ENCODE measurements around the gene PKHD1. TPM values are rescaled to one million over a fixed set of nuclear protein-coding genes. Genes with fewer than 3 reads are reported as not detected.

PKHD1 gene
- total and polyA plus RNA-seq, 9 donors: 0.01 to 0.12 (median 0.05) TPM; not detected in 3

- no peak for DNase-seq
- WGBS, 3 donors: 72 to 85% (median 73%) methylated on average over 6 of the region's 6 CpGs
- Histone ChIP-seq H3K9me3 (no peaks in the 10 kb centered on the region), H3K36me3 (no peaks in the 10 kb centered on the region), H3K27me3 (no peaks in the 10 kb centered on the region), H3K27ac (no peak overlapping the region), H3K4me1 (ENCODE audit: insufficient read depth) (no peaks in the 10 kb centered on the region), H3K4me3 (no peak overlapping the region)
- TF ChIP-seq CTCF (IDR thresholded peaks at IDR 0.05) (no peak), EP300 (IDR thresholded peaks at IDR 0.05) (no peak), POLR2A (IDR thresholded peaks at IDR 0.05) (no peak)
- intact Hi-C loops (cut with DNase I): no loop called here
Observed at GRCh38 chr6:51737580-51738360, 349.6 kb downstream of the PKHD1 start.

GRCh38 chr6:51725155-51725554 lies 362.3 kb downstream of the PKHD1 start:
- intact Hi-C loops (cut with DNase I): no loop called here
- no peak overlapping the region for H3K27ac ChIP-seq

GRCh38 chr6:51720327-51720726 lies 367.1 kb downstream of the PKHD1 start:
- no peak overlapping the region for H3K4me3 ChIP-seq
- 85 to 91% (median 91%) methylated on average over 3 of the region's 3 CpGs for WGBS, 3 donors
- intact Hi-C loops (cut with DNase I): no loop called here
- no peak for TF ChIP-seq CTCF (IDR thresholded peaks at IDR 0.05)
- TF ChIP-seq POLR2A (IDR thresholded peaks at IDR 0.05): no peak
- no peak for TF ChIP-seq EP300 (IDR thresholded peaks at IDR 0.05)
- no peaks in the 10 kb centered on the region for H3K36me3 ChIP-seq
- no peaks in the 10 kb centered on the region for H3K27me3 ChIP-seq
- no peak overlapping the region for H3K27ac ChIP-seq
- H3K4me1 ChIP-seq (ENCODE audit: insufficient read depth): no peaks in the 10 kb centered on the region
- DNase-seq: no peak
- no peaks in the 10 kb centered on the region for H3K9me3 ChIP-seq

More at GRCh38 chr6:51725155-51725554, 362.3 kb downstream of the PKHD1 start:
- Histone ChIP-seq H3K36me3 (no peaks in the 10 kb centered on the region), H3K4me1 (ENCODE audit: insufficient read depth) (no peaks in the 10 kb centered on the region), H3K27me3 (no peaks in the 10 kb centered on the region), H3K4me3 (no peak overlapping the region), H3K9me3 (no peaks in the 10 kb centered on the region)
- TF ChIP-seq EP300 (IDR thresholded peaks at IDR 0.05) (no peak), CTCF (IDR thresholded peaks at IDR 0.05) (no peak), POLR2A (IDR thresholded peaks at IDR 0.05) (no peak)
- no peak for DNase-seq
- 69 to 71% (median 69%) methylated on average over 2 of the region's 2 CpGs for WGBS, 3 donors

GRCh38 chr6:51719297-51719696 lies 368.1 kb downstream of the PKHD1 start:
- DNase-seq: no peak
- intact Hi-C loops (cut with DNase I): no loop called here
- Histone ChIP-seq H3K4me1 (ENCODE audit: insufficient read depth) (no peaks in the 10 kb centered on the region), H3K27me3 (no peaks in the 10 kb centered on the region), H3K36me3 (no peaks in the 10 kb centered on the region), H3K27ac (no peak overlapping the region), H3K4me3 (no peak overlapping the region), H3K9me3 (no peaks in the 10 kb centered on the region)
- TF ChIP-seq POLR2A (IDR thresholded peaks at IDR 0.05) (no peak), CTCF (IDR thresholded peaks at IDR 0.05) (no peak), EP300 (IDR thresholded peaks at IDR 0.05) (no peak)
- WGBS, 3 donors: 74 to 90% (median 86%) methylated on average over 1 of the region's 1 CpG
